ENCODE results near the gene HLA-DQA1.
"Not testable (repeated sequence)": the region's sequence is repeated elsewhere in the genome, so short reads cannot be mapped to it uniquely, and the experiment has no call there.

Gene HLA-DQA1

DNA sequence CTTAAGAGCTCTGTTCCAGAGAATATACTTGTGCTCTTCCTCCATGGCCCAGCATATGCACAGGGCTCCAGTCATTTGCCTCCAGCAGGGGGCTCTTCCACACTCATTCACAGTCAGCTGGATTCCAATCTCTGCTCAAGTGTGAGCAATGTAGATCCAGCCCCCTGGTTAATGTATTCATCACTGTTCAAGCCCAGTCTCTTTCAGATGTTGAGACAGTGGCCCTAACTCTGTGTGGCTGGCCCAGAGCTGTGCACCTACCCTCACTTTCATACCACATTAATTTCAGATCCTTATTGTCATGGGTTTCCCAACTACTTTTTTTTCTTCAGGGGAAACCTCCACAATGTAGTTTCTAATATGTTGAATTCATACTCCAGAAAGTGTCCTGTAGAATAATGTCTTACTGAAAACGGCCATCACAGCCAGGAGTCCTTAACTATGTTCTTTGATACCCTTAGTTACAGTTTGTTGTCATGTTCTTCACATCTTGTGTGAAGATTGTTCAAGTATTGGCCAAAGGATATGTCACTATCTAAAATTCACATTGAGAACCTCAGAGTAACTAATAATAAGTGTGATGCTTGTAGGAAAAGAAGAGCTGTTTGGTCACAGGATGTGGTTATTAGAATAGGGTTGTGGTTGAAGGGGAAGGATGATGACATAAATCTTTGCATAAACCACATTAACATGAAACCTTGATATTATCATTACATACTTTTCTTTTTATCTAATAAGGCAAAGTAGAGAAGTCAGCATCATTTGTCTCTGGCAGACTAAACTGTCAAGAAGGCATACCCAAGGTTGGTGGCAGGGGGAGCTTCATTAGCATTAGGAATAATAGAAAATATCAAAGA lies 14.4 kb upstream of the HLA-DQA1 start:
- DNase-seq (ENCODE audit: low read depth): no peak

DNA sequence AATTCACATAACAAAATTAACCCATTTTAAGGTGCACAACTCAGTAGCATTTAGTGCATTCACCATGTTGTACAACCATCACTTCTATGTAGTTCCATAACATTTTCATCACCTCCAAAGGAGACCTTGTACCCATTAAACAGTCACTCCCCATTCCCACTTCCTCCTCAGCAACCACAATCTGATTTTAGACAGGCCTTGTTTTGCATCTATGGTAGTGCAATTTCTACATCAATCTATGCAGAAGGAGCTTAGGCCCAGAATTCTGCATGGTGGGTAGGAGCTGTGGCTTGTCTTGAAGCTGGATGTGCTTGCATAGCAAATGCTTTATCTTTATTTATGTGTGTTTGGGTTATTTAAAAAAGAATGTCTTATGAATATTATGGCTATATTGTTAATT lies 13.5 kb upstream of the HLA-DQA1 start:
- no peak for DNase-seq (ENCODE audit: low read depth)

DNA sequence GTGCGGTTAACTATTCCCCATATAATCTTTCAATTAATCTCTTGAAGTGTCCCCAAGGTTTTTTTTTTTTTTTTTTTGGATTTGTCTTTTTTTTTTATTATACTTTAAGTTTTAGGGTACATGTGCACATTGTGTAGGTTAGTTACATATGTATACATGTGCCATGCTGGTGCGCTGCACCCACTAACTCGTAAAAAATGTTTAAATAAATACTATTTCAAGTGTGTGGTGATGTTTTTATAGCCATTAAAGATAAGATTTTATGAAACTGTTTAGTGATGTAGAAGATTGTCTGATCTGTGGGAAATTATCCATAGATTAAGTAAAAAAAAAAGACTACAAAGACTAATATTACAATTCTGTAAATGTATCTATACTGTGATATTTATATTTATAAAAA lies 12.6 kb upstream of the HLA-DQA1 start:
- no peak for DNase-seq (ENCODE audit: low read depth)

DNA sequence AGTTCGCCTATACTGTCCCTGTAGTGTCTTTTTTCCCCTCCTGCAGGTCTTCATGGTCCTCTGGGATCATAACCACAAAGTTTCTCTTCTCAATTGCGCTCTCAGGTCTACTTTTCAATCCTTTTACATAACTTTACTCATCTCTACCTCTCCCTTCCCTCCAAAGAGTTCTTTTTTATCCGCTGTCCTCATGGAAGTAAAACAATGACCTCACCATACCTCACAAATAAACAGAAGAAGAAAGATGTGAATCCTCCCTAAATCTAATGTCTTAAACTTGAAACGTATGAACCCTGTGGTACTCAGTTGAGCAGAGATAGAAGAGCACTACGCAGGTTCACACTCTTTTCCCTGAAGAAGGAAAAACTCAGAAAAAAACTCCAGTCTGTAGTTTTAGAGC lies 12.1 kb upstream of the HLA-DQA1 start:
- no peak for DNase-seq (ENCODE audit: low read depth)

DNA sequence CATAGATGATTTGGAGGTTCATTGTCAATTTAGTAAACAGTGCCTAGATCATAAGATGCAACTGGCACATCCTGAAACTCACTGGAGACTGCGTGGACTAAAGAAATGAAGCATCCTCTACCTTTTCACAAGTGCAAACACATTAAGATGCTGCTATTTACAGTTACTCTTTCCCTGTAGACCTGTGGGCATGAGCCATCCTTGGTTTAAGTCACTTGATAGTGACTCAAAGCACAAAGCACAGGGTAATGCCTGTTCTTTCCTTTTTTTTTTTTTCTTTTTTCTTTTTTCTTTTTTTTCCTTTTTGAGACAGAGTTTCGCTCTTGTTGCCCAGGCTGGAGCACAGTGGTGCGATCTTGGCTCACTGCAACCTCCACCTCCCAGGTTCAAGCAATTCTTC lies 10.0 kb upstream of the HLA-DQA1 start:
- DNase-seq (ENCODE audit: low read depth): no peak

DNA sequence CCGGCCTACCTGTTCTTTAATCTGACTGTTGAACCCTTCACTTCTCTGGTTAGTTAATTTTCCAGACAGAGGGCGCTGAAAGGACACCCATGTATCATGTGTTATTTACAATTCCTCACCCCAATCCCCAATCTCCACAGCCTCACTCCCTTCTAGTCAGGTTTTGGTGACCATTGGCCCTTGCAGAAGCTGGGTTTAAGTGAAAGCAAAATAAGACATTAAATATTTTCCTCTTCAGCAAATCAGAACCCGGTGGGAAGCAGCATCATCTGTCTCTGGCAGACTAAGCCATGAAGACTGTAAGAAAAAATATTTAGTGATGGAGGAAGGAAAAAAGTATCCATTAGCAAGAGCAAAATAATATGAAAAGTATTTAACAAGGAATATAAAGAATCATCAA lies 9.4 kb upstream of the HLA-DQA1 start:
- DNase-seq (ENCODE audit: low read depth): no peak

DNA sequence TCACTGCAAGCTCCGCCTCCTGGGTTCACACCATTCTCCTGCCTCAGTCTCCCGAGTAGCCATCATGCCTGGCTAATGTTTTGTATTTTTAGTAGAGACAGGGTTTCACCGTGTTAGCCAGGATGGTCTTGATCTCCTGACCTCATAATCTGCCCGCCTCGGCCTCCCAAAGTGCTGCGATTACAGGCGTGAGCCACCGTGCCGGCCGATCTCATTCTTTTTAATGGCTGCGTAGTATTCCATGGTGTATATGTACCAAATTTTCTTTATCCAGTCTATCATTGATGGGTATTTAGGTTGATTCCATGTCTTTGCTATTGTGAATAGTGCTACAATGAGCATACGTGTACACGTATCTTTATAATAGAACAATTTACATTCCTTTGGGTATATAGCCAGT lies 7.4 kb upstream of the HLA-DQA1 start:
- not testable (repeated sequence) for DNase-seq (ENCODE audit: low read depth)

DNA sequence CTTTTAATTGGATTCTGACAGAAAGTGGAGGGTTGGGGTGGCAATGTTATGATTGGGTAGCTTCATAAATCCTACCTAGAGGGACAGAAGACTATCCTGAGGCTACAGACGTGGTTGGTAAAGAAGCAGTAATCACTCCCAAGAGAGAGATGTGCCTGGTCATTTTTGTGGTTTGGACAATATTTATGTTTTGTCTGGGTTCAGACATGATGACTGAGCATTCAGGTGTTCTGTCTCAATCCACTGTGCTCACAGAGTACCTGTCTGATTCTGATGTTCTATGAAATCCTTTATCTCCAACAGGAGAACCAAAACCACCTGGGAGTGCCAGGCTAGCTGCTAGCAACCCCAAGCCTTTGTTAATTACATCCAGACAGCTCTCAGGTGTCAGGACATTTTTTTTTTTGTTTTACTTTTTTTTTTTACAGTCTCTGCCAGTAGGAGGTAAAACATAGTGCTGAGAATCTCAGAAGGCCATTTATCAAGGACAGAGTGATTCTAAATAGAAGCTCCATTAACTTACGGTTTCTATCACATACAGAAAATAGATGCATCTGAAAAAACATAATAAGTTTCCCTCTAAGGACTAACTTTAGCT lies 1.6 kb upstream of the HLA-DQA1 start:
- no peak for DNase-seq (ENCODE audit: low read depth)

DNA sequence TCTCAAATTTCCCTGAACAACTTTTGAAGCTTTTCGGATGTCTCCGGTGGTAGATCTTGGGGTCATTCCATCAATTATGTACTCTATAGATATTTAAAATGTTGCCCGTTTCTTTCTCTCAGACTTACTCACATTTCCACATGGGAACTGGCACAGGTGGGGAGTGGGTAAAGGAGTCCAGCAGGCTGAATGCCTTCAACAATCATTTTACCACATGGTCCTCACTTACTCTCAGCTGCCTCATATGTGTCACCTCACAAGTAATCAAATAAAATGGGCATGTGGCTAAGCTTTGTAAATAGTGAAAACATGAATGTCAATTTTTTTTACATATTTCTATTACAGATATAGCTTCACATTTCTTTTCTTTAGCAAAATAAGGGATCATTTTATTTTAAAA lies 677 bp downstream of the HLA-DQA1 start:
- no peak for DNase-seq (ENCODE audit: low read depth)

DNA sequence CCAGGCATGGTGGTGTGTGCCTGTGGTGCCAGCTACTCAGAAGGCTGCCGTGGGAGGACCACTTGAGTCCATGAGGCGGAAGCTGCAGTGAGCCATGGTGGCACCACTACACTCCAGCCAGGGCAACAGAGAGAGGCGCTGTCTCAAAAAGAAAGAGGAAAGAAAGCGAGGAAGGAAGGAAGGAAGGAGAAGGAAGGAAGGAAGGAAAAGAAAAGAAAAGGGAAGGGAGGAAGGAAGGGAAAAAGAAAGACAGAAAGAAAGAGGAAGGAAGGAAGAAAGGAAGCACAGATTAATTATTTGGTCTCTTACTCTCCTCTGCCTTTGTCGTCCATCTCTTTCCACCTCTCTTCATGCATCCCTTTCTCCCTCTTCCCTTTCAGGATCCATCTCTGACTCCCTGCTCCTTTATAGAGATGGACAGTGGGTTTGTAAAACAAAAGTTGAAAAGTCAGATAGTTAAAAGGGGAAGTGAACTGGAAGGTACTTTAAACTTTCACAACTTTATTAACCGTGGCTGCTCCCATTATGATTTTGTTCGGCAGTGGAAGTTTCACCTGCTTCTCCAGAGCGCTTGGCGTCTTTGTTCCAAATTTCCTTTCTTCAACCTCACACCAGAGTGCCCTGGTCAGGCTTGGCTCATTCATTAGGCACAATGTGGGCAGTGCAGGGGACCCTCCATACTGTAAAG lies 1.5 kb downstream of the HLA-DQA1 start:
- no peak for DNase-seq (ENCODE audit: low read depth)

DNA sequence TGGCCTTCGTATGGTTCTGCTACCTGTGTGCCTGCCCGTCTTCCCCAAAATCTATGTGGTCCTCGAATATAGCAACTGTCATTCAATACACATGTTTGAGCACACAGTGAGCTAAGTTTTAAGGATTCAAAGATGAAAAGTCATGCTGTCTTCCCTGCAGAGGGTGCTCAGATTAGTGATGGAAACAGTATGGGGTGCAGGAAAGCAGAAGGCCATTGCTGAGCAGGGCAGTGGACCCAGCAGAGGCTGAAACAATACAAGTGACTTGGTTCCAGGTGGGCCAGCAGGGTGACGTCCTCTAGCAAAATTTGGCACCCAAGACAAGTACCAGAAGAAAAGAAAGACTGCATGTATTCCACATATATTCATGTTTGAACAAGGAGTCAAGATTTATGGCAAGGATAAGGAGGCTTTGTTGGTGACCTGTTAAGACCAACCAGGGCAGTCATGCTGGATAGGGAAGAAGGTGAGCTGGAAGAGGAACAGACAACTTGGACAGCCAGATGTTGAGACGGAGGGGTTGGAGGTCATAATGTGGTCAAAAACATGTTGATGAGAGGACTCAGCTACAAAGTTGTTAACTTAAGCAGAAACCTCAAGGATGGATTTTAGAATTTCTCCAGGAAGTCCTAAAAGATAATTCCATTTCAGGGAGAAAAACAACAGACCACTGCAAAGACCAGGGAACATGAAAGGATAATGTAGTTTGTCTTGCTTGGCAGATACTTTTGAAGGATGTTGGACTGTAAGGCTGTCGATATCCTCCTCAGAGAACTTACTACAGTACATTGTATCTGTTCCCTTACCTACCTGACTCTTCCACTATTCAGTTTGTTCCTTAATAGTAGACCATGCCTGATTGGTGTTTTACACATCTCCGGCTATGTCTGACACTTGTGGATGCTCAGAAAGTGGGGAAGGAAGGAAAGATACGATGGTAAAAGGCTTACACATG lies 2.5 kb downstream of the HLA-DQA1 start:
- no peak for DNase-seq (ENCODE audit: low read depth)

DNA sequence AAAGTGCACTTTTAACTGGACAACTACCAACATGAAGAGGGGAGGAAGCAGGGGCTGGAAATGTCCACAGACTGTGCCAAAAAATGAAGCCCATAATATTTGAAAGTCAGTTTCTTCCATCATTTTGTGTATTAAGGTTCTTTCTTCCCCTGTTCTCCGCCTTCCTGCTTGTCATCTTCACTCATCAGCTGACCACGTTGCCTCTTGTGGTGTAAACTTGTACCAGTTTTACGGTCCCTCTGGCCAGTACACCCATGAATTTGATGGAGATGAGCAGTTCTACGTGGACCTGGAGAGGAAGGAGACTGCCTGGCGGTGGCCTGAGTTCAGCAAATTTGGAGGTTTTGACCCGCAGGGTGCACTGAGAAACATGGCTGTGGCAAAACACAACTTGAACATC lies 3.9 kb downstream of the HLA-DQA1 start:
- no peak for DNase-seq (ENCODE audit: low read depth)

DNA sequence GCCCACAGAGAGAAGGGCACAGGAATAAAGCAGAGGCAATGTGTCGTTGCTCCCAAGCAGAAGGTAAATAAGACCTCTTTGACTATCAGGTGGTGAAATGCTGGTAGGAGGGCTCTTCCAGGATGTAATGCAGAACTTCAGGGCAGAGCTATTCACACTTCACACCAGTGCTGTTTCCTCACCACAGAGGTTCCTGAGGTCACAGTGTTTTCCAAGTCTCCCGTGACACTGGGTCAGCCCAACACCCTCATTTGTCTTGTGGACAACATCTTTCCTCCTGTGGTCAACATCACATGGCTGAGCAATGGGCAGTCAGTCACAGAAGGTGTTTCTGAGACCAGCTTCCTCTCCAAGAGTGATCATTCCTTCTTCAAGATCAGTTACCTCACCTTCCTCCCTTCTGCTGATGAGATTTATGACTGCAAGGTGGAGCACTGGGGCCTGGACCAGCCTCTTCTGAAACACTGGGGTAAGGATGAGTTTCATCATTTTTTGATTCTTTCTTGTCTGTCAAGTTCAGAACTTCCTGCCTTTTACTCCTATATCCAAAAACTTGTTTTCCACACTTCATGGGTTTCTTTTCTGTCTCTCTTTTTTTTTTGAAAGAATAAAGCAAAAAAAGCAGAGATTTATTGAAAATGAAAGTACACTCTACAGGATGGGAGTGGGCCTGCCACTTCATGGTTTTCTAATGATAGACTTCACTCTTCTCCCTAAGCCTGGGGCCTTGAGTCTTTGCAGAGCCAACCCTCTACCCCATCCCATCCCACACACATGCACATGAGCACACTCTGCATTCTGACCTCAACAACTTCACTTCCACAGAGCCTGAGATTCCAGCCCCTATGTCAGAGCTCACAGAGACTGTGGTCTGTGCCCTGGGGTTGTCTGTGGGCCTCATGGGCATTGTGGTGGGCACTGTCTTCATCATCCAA lies 4.8 kb downstream of the HLA-DQA1 start:
- not testable (repeated sequence) for DNase-seq (ENCODE audit: low read depth)

DNA sequence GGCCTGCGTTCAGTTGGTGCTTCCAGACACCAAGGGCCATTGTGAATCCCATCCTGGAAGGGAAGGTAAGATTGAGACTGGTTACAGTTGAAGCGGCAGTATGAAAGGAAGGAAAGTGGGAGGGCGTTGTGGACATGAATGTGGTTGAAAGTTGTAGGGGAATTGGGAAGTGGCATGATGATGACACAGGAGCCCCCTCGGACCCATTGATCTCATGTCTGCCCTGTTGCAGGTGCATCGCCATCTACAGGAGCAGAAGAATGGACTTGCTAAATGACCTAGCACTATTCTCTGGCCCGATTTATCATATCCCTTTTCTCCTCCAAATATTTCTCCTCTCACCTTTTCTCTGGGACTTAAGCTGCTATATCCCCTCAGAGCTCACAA lies 5.5 kb downstream of the HLA-DQA1 start:
- DNase-seq (ENCODE audit: low read depth): no peak

DNA sequence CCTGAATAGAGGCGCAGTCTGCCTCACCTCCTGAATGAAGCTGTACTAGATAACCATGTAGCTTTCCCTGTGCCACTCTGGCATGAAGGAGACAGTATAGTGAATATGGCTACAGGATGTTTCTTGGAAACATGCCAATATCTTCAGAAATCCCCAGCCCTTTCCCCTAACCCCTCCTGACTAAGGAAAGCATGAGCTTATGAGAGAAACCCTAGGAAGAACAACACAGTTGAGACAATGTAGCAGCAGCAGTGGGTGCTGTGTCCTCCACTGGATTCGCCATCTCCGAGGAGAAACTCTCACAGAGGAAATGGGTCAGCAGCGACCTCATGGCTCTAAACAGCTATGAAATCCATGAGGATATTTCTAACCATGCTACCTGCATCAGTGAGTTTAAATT lies 6.7 kb downstream of the HLA-DQA1 start:
- no peak for DNase-seq (ENCODE audit: low read depth)

DNA sequence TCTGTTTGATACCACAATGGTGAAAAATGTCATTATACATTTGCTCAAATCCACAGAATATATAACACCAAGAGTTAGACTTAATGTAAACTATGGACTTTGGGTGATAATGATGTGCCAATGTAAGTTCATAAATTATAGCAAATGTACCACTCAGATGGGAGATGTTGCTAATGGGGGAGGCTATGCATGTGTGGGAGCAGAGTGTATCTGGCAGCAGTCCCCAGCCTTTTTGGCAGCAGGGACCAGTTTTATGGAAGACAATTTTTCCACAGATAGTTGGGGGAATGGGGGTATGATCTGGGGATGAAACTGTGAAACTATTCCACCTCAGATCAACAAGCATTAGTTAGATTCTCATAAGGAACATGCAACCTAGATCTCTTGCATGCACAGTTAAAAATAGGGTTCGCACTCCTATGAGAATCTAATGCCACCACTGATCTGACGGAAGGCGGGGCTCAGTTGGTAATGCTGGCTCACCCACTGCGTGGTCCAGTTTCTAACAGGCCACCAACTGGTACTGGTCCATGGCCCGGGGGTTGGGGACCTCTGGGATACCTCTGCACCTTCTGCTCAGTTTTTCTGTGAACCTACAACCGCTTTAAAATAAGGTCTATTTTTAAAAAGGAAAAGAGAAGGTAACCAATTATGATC lies 8.0 kb downstream of the HLA-DQA1 start:
- DNase-seq (ENCODE audit: low read depth): no peak

DNA sequence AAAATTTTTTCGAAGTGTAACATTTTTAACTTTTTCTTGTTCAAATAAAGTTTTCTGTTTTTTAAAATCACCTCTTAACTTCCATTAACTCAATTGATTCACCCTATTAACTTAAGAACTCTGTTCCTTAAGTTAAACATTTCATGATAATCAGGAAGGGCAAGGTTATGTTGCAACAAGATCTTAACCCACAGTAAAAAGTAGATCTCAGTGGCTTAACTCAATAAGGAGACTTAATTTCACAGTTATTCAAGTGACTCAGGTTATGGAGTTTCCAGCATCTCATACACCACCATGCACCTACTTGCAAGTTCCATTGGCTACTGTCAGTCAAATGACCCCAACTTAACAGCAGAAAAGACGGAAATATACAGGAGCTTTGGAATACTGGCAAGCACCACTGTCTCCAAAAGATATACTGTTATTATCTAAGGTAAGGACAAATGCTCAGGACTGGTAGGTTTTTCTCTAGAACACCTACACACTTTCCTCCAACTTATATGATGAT lies 18.1 kb downstream of the HLA-DQA1 start:
- DNase-seq (ENCODE audit: low read depth): no peak

DNA sequence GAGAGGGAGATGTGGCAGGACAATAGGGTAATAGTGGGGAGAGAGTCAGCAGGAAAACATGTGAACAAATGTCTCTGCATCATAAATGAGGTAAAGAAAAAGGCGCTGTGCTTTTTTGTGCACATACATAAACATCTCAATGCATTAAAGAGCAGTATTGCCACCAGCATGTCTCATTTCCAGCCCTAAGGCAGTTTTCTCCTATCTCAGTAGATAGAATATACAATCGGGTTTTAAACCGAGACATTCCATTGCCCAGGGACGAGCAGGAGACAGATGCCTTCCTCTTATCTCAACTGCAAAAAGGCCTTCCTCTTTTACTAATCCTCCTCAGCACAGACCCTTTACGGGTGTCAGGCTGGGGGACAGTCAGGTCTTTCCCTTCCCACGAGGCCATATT lies 20.1 kb downstream of the HLA-DQA1 start:
- not testable (repeated sequence) for DNase-seq (ENCODE audit: low read depth)

DNA sequence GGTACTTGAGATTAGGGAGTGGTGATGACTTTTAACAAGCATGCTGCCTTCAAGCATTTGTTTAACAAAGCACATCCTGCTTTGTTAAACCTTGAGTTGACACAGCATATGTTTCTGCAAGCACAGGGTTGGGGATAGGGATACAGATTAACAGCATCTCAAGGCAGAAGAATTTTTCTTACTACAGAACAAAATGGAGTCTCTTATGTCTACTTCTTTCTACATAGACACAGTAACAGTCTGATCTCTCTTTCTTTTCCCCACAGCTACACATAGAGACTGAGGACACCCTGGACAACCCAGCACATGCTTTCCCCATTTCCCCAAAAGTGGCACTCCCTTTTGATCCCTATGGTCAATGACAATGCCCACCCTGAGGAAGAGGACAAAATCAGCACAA lies 20.6 kb downstream of the HLA-DQA1 start:
- not testable (repeated sequence) for DNase-seq (ENCODE audit: low read depth)

DNA sequence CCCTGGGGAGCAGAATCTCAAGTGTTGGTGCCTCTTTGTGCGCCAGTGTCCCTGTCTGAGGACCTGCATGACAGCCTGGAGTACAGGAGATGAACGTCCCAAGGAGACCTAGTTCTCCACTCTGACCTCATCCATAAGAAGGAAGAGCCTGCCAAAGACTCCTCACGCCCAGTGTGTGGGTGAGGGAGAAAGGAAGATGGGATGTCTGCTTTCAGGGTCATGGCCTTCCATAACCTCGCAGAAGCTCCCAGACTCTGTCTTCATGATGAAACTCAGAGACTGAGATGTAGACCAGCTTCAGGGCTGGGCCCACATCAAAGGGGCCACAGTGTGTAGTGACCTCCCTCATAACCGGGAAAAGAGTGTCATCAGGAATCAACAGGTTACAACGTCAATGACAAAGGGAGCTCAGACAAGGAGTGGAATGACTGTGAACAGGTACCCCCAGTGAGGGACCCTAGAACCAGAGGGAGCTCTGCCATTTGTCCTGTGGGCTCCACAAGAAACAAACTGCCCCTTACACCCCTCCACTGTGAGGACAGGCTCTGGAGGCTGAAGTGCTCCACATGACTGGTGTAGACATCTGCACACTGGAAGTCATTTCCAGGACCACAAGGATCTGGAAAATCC lies 21.2 kb downstream of the HLA-DQA1 start:
- no peak for DNase-seq (ENCODE audit: low read depth)
